Esophagus muscularis mucosa (tissue), 4 donors: ENCODE results near the gene CCNL2. TPM values are rescaled to one million over a fixed set of nuclear protein-coding genes. Genes with fewer than 3 reads are reported as not detected.

Experiments
- DNase-seq: peaks from one replicate; pipeline ENCODE4 v3.0.0-alpha.2; 2017; ENCODE audit errors: extremely low spot score
- H3K27ac ChIP-seq, 4 donors: fragments of 200-600 bp; sonication (generic); replicated peaks in 1 of 4; 1 replicate in 3 of 4; 2 replicates in 1 of 4; pipeline ENCODE4 v1.5.1; 2016 to 2019; ENCODE audit warnings: mild to moderate bottlenecking in 1 of 4
- H3K27me3 ChIP-seq, 4 donors: fragments of 200-600 bp; sonication (generic); one replicate each; pipeline versions ENCODE4 v1.5.1 to v1.6.0; 2016 to 2019
- H3K36me3 ChIP-seq, 4 donors: fragments of 200-600 bp; sonication (generic); one replicate each; pipeline ENCODE4 v1.5.1; 2016 to 2019
- H3K4me1 ChIP-seq, 4 donors: fragments of 200-600 bp; sonication (generic); one replicate each; pipeline ENCODE4 v1.5.1; 2016 to 2019
- H3K4me3 ChIP-seq, 4 donors: fragments of 200-600 bp; sonication (generic); 1 replicate in 2 of 4; 2 replicates in 2 of 4; pipeline ENCODE4 v1.5.1; 2016 to 2019; ENCODE audit warnings: mild to moderate bottlenecking in 4 of 4, moderate library complexity in 1 of 4
- H3K9me3 ChIP-seq, 4 donors: fragments of 200-600 bp; sonication (generic); 1 replicate in 3 of 4; 2 replicates in 1 of 4; pipeline ENCODE4 v1.5.1; 2016 to 2019
- EP300 ChIP-seq: sonication (generic); formaldehyde crosslinking; IDR thresholded peaks from one replicate; pipeline ENCODE4 v1.6.1; 2017; ENCODE audit warnings: antibody characterized with exemption
- POLR2A ChIP-seq: fragments of 450-650 bp; IDR thresholded peaks from one replicate; pipeline ENCODE4 v1.6.1; 2017; ENCODE audit warnings: antibody characterized with exemption, moderate library complexity, mild to moderate bottlenecking, low read depth
- POLR2AphosphoS5 ChIP-seq, 2 donors: sonication (generic); formaldehyde crosslinking; IDR thresholded peaks; one replicate each; pipeline ENCODE4 v1.6.1; 2017; ENCODE audit warnings: antibody characterized with exemption in 2 of 2
- WGBS: methylation state at CpG from one replicate; pipeline ENCODE4 v1.1.5; 2018; 5-methylcytosine and 5-hydroxymethylcytosine counted together
- intact Hi-C: fragments of 100-400 bp; cut with DNase I; formaldehyde crosslinking; loops from one replicate; pipeline ENCODE4 v1.15.1; 2023
- total RNA-seq, 4 donors: library from RNA; depleted of rRNA; stranded (reverse); fragments of >200 nt; gene quantifications; one replicate each; pipeline versions ENCODE4 v1.1.0 to v1.2.1, GENCODE V29; 2016
- TF ChIP-seq, protein P1 (sequence below), 3 experiments: fragments of 200-600 bp in 2 of 3; fragments of 450-650 bp in 1 of 3; sonication (generic) in 2 of 3; IDR thresholded peaks; one replicate each; pipeline ENCODE4 v1.5.1; 2017 to 2019; ENCODE audit warnings: antibody characterized with exemption in 3 of 3, mild to moderate bottlenecking in 2 of 3, moderate library complexity in 1 of 3

The CCNL2 gene
- total RNA-seq, 4 donors from 2014 or later, result 73.4 to 136 (median 108) TPM

DNA sequence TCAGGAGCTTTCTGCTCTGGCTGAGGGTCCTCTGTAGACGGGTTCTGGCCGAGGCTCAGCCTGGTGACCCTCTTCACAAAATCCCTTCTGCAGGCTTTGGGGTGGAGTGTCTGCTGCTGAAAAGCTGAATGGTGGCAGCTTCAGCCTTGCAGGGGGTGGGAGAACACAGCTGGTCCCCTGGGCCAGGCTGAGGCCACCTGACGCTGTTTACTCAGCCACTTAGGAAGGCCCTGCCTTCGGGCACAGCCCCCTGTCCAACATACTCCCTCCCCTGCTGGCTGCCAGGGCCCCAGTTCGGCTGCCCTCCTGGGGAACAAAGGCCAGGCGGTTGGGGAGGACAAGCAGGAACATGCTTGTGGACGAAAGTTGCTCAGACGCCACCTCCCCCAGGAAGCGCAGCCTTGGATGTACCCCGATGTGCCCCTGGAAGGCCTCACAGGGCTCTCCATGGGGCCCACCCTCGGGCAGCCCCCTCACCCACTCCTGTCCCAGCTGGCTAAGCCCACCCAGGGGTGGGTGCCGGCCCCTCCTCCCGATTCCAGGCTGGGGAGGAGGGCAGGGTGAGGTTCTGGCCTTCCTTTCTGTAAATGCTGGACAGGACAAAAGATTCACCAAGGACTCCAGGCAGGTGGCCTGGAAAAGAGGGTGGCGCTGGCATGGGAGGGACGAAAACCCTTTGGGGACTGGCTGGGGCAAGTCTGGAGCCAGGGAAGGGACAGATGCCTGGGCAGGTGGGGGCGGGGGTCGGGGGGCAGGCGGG lies 22.2 kb upstream of the CCNL2 start, which contains the start of gene ANKRD65:
ANKRD65 (minus strand) TSS at position 130 of the 760 bp plus-strand sequence. CDS start 271 bp downstream, outside the sequence.
- H3K4me1 ChIP-seq, result peaks cover 8 to 61% (median 35%) of the 10 kb centered on the region in 4 donors
- DNase-seq, result no peak
- intact Hi-C loops, result no loop called here
- H3K27ac ChIP-seq, result peak within 1 kb of the TSS in 3 of 4 donors; percentile 57 to 77 (median 68)
- peak within 1 kb of the TSS; percentile 53 to 62 (median 54) for H3K4me3 ChIP-seq
- TF ChIP-seq, protein P1, sequence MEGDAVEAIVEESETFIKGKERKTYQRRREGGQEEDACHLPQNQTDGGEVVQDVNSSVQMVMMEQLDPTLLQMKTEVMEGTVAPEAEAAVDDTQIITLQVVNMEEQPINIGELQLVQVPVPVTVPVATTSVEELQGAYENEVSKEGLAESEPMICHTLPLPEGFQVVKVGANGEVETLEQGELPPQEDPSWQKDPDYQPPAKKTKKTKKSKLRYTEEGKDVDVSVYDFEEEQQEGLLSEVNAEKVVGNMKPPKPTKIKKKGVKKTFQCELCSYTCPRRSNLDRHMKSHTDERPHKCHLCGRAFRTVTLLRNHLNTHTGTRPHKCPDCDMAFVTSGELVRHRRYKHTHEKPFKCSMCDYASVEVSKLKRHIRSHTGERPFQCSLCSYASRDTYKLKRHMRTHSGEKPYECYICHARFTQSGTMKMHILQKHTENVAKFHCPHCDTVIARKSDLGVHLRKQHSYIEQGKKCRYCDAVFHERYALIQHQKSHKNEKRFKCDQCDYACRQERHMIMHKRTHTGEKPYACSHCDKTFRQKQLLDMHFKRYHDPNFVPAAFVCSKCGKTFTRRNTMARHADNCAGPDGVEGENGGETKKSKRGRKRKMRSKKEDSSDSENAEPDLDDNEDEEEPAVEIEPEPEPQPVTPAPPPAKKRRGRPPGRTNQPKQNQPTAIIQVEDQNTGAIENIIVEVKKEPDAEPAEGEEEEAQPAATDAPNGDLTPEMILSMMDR (IDR thresholded peaks at IDR 0.05), result no peak
- TF ChIP-seq POLR2AphosphoS5 (IDR thresholded peaks at IDR 0.05) (no peak), EP300 (no peak), POLR2A (no peak)
- 86% methylated on average over 12 of the region's 18 CpGs for WGBS
- no peaks in the 10 kb centered on the region for H3K27me3 ChIP-seq
- H3K36me3 ChIP-seq, result no peaks in the 10 kb centered on the region
- no peaks in the 10 kb centered on the region for H3K9me3 ChIP-seq

GRCh38 chr1:1420654-1421141 lies 21.6 kb upstream of the CCNL2 start:
- Histone ChIP-seq H3K4me3 (peak overlapping the region; percentile 53 to 62 (median 54)), H3K9me3 (no peaks in the 10 kb centered on the region), H3K27ac (peak overlapping the region in 3 of 4 donors; percentile 57 to 77 (median 68)), H3K27me3 (no peaks in the 10 kb centered on the region), H3K4me1 (peaks cover 8 to 54% (median 34%) of the 10 kb centered on the region in 4 donors), H3K36me3 (no peaks in the 10 kb centered on the region)
- TF ChIP-seq EP300 (no peak), POLR2AphosphoS5 (IDR thresholded peaks at IDR 0.05) (no peak), POLR2A (no peak)
- TF ChIP-seq, protein P1 (IDR thresholded peaks at IDR 0.05), result no peak
- 63% methylated on average over 7 of the region's 12 CpGs for WGBS
- DNase-seq, result no peak
- intact Hi-C loops, result no loop called here

GRCh38 chr1:1419813-1420653 lies 20.9 kb upstream of the CCNL2 start:
- no CpG with 5 or more reads among the region's 112 CpGs for WGBS
- intact Hi-C loops, result no loop called here
- TF ChIP-seq POLR2A (no peak), POLR2AphosphoS5 (IDR thresholded peaks at IDR 0.05) (no peak), EP300 (no peak)
- TF ChIP-seq, protein P1 (IDR thresholded peaks at IDR 0.05), result peak in 2 of 3 experiments; percentile 29 to 30
- Histone ChIP-seq H3K27ac (peak overlapping the region; percentile 75 to 84 (median 76)), H3K4me3 (peak overlapping the region; percentile 53 to 62 (median 54)), H3K9me3 (no peaks in the 10 kb centered on the region), H3K36me3 (no peaks in the 10 kb centered on the region), H3K27me3 (no peaks in the 10 kb centered on the region), H3K4me1 (peaks cover 8 to 52% (median 34%) of the 10 kb centered on the region in 4 donors)
- DNase-seq, result no peak

- Histone ChIP-seq H3K9me3 (no peaks in the 10 kb centered on the region), H3K36me3 (no peaks in the 10 kb centered on the region), H3K27ac (peak overlapping the region; percentile 75 to 84 (median 76)), H3K4me3 (peak overlapping the region; percentile 53 to 62 (median 54)), H3K4me1 (peaks cover 8 to 52% (median 34%) of the 10 kb centered on the region in 4 donors), H3K27me3 (no peaks in the 10 kb centered on the region)
- WGBS, result 98% methylated on average over 8 of the region's 21 CpGs
- DNase-seq, result no peak
- TF ChIP-seq POLR2AphosphoS5 (IDR thresholded peaks at IDR 0.05) (no peak), POLR2A (no peak), EP300 (no peak)
- TF ChIP-seq, protein P1 (IDR thresholded peaks at IDR 0.05), result no peak
- intact Hi-C loops, result no loop called here
Observed at GRCh38 chr1:1419363-1419812, 20.3 kb upstream of the CCNL2 start.
